Activated T-cell treated with anti-CD3 and anti-CD28 coated beads for 24 hours (primary cell): ENCODE data around the gene APOBEC3A.

Experiments used
- DNase-seq: peaks from one replicate; pipeline ENCODE4 v3.0.0-alpha.2; 2020; ENCODE audit warnings: low read depth

Gene APOBEC3A

GRCh38 chr22:38957046-38957770 lies at the start of gene APOBEC3A:
Gene APOBEC3A (plus strand): TSS chr22:38957609. CDS start chr22:38957692, 83 bp downstream.
- DNase-seq: no peak

GRCh38 chr22:38907767-38908166 lies 49.6 kb upstream of the APOBEC3A start:
- DNase-seq: no peak

DNA sequence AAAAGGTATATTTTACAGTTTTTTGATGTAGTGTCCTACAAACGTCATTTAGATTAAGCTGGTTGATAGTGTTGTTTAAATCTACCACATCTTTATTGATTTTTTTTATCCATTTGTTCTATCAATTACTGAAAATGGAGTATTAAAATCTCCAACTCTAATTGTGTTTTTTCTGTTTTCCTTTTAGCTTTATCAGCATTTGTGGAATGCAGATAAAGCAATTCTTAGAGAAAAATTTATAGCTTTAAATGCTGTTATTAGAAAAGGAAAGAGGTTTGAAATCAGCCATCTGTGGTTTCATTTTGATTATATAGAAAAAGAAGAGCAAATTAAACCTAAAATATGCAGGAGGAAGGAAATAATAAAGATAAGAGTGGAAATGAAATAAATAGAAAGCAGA lies 46.0 kb upstream of the APOBEC3A start:
- no peak for DNase-seq

GRCh38 chr22:38919631-38920190 lies 37.7 kb upstream of the APOBEC3A start:
- DNase-seq: no peak

DNA sequence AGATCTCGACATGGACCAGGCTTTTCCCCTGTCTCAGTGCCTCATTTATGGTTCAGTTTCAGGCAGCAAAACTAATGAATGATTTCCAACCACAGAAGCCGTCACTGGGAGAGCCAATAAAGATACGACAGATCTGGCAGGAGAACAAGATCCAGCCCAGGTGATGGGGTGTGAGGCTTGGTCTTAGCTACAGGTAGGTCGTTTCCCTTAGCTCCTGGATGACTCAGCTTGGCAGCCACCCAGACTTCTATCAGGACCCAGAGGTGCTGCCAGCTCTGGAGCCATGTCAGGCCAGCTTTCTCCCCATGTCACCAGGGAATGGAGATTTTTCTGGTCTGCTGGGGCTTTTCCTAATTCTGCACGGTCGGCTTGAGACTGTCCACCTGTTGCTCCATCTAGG lies 36.3 kb upstream of the APOBEC3A start:
- no peak for DNase-seq

GRCh38 chr22:38921806-38922205 lies 35.6 kb upstream of the APOBEC3A start:
- DNase-seq: no peak

DNA sequence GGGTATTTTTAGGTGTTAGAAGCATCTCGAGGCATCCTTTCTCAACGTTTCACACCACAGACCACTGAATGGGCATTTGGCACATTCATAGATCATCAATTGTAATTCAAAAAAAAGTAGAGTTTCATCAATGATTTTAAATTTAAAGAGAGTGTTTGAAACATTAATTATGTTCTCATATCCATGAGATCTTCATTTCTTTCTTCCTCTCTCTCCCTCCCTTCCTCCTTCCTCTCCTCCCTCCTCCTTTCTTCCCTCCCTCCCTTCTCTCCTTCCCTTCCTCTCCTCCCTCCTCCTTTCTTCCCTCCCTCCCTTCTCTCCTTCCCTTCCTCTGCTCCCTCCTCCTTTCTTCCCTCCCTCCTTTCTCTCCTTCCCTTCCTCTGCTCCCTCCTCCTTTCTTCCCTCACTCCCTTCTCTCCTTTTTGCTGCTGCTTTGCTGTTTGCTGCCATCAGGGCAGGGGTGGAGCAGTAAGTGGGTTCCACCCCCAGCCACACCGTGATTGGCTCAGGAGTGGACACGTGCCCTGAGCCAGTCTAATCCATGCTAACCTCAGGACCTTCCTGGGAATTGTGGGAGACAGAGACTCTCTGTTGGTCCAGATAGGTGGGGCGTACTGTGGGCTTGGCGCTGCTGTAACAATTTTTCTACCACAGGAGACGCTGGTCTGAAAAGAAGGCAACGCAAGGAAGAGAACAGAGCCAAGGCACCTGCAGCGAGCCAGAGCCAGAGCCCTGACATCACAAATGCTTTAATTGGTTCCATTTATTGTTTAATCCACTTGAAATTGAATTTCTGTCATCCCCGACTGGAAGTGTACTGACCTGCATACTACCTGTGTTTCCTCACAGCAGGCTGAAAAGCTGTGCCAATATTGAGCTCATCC lies 33.7 kb upstream of the APOBEC3A start:
- no peak for DNase-seq

DNA sequence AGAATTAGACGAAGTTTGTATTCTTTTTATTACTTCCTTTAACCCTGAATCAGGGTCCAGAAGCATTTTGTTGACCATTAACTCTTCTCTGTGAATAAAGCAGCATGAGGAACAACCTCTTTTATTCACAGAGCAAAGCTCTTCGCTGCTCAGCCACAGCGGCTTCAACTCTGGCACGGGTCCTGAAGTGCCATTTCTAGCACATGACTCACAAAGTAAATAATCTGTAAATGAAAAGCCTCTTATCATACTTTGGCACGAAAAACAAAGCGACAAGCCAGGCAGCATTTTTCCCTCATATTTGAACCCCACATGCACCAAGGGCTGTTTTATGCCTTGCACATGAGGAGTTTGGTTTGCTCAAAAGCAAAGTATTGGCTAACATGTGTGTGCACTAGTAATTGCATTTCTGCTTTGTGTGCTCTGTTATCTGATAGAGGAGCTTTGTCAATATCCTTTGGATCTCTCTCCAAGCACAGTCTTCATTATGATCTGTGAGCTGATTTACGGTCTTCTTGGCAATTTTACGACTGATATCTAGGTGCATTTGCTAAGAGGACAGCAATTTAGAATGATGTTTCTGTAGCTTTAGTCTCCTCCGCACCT lies 33.0 kb upstream of the APOBEC3A start:
- DNase-seq: no peak

- DNase-seq: no peak
Measured at GRCh38 chr22:38925571-38926041, 31.8 kb upstream of the APOBEC3A start.

GRCh38 chr22:38927033-38927781 lies 30.2 kb upstream of the APOBEC3A start:
- no peak for DNase-seq

DNA sequence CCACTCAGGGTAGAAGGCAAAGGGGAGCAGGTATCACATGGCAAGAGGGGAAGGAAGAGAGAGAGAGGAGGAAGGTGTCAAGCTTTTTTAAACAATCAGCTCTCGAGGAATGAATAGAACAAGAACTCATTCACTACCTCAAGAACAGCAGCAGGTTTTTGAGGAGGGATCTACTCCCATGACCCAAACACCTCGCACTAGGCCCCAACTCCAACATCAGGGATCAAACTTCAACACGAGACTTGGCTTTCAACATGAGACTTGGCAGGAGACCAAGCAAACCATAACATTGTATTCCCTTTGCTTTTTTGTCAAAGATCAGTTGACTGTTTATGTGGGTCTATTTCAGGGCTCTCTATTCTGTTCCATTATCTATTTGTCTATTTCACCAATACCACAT lies 26.9 kb upstream of the APOBEC3A start:
- no peak for DNase-seq

DNA sequence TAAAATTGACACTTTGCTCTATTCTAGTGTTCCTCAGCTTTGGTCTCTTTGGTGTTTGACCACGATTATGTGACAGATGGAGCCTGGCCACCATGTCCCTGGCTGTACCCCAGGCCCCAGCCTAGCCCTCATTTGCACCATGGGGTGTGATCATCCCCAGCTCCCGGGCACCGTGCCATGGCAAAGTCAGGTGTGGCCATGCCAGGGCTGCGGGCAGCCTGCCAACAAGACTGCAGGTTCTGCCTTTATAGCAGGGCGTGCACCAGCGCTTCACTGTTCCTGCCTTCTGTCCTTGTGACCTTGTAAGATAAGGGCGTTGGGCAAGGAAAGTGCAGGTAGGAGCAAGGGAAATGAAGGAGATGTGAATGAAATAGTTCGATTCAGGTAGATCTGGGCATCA lies 22.4 kb upstream of the APOBEC3A start:
- DNase-seq: no peak

- no peak for DNase-seq
Measured at GRCh38 chr22:38935616-38936015, 21.8 kb upstream of the APOBEC3A start.

GRCh38 chr22:38936562-38936961 lies 20.8 kb upstream of the APOBEC3A start:
- no peak for DNase-seq

- no peak for DNase-seq
Measured at GRCh38 chr22:38937036-38937435, 20.4 kb upstream of the APOBEC3A start.

- no peak for DNase-seq
Measured at GRCh38 chr22:38937541-38937940, 19.9 kb upstream of the APOBEC3A start.

DNA sequence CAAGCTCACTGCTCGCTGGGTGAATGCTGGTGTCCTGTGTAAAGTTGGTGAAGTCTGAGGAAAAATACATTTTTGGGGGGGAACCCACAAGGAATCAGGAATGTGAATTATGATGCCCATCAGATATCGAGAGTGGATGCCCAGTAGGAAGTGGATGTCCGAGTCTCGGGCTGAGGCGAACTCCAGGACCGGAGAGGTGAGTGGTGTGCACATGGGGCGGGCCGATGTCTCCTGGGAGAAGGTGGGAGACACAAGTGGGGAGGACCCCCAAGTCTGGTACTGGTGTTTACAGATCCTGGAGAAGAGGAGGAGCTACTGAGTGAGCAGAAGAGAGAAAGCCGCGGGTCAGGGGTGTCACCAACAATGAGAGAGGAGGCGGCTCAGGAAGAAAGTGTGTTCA lies 19.2 kb upstream of the APOBEC3A start:
- DNase-seq: no peak

GRCh38 chr22:38938925-38939324 lies 18.5 kb upstream of the APOBEC3A start:
- no peak for DNase-seq

GRCh38 chr22:38940811-38941384 lies 16.5 kb upstream of the APOBEC3A start:
- no peak for DNase-seq

DNA sequence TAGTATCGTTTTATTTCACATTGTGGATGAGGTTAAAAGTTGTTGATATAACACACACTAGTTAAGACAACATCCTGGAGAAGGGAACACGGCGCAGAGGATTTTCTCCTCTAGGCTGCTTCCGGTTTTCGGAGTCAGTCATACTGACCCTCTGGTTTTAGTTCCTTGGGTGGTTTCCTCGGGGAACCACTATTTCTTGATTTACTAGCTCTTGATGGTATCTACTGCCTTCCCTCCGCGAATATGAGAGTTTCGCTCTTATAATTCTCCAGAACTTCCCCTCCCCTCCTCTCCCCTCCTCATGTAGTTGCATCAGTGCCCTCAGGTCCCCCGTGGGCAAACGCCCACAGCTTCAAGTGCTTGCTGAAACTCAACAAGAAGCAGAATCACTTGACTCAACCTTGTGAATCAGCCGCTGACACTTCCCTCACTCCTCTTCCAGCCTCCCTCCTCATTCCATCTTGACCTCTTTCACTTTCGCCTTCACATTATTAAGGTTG lies 15.9 kb upstream of the APOBEC3A start:
- DNase-seq: peak; percentile 70

DNA sequence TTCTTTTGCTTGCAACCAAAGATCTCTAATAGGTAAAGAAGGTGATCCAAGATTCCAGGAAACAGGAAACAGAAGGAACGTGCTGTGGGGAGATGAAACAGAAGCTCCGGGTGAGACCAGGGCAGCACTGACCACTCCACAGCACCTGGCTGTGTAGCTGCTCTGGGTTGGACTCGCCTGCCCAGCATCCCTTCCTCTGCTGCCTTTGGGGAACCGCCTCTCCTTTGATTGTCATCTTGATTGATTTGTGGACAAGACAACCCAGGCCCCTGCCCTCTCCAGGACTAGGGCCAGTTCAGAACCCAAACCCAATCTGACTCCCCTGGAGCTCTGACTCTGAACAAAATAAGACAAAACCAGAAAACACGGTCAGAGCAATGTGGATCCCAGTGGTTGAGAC lies 14.7 kb upstream of the APOBEC3A start:
- no peak for DNase-seq
